K562 (cell line): ENCODE measurements around the gene LRRC8E. TPM values are rescaled to one million over a fixed set of nuclear protein-coding genes. Genes with fewer than 3 reads are reported as not detected.

Experiments used
- DPF2 ChIP-seq: fragments of 450-650 bp; IDR thresholded peaks from 2 replicates; pipeline ENCODE4 v1.6.1; 2016
- E2F3 ChIP-seq: fragments of 250-450 bp; sonication (Bioruptor Pico); IDR thresholded peaks from 2 replicates; pipeline ENCODE4 v1.4.0; 2020; ENCODE audit warnings: mild to moderate bottlenecking
- HDGF ChIP-seq: fragments of 450-650 bp; IDR thresholded peaks from 2 replicates; pipeline ENCODE4 v1.6.1; 2016
- HSF4 ChIP-seq: fragments of 250-450 bp; sonication (Bioruptor Pico); IDR thresholded peaks from 2 replicates; pipeline ENCODE4 v2.1.2; 2022; ENCODE audit warnings: mild to moderate bottlenecking, moderate library complexity, borderline replicate concordance
- NR1H2 ChIP-seq: sonication (generic); formaldehyde crosslinking; IDR thresholded peaks from 2 replicates; pipeline ENCODE4 v1.4.0; 2020; ENCODE audit warnings: mild to moderate bottlenecking, missing genetic modification reagents
- PHB2 ChIP-seq: fragments of 450-650 bp; IDR thresholded peaks from 2 replicates; pipeline ENCODE4 v1.6.1; 2017; ENCODE audit warnings: low read depth
- RAD21 ChIP-seq, 2 experiments: fragments of 250-450 bp in 1 of 2; fragments of 450-650 bp in 1 of 2; sonication (Bioruptor Pico) in 1 of 2; formaldehyde crosslinking in 1 of 2; IDR thresholded peaks in 1 of 2; conservative IDR thresholded peaks in 1 of 2; 2 replicates each; pipeline versions ENCODE4 v1.4.0 to v1.8.0; 2020 to 2022; ENCODE audit warnings: mild to moderate bottlenecking in 2 of 2, moderate library complexity in 1 of 2
- XRCC4 ChIP-seq: IDR thresholded peaks from one replicate; pipeline ENCODE4 v1.6.1; 2011; ENCODE audit not compliant: insufficient read depth, insufficient read length; ENCODE audit errors: extremely low read depth
- ZNF583 ChIP-seq: fragments of 250-450 bp; sonication (Bioruptor Pico); IDR thresholded peaks from 2 replicates; pipeline ENCODE4 v1.4.0; 2020
- ZNF780A ChIP-seq: fragments of 250-450 bp; sonication (Bioruptor Pico); IDR thresholded peaks from 2 replicates; pipeline ENCODE4 v1.5.0; 2021; ENCODE audit warnings: mild to moderate bottlenecking
- ZSCAN29 ChIP-seq: fragments of 450-650 bp; IDR thresholded peaks from 2 replicates; pipeline ENCODE4 v1.6.1; 2017
- ZZZ3 ChIP-seq: fragments of 450-650 bp; IDR thresholded peaks from 2 replicates; pipeline ENCODE4 v1.6.1; 2016; ENCODE audit warnings: antibody characterized with exemption, mild to moderate bottlenecking, moderate library complexity
- polyA plus RNA-seq, 8 experiments: library from polyadenylated mRNA; depleted of rRNA in 4 of 8; stranded (reverse) in 5 of 8; unstranded in 3 of 8; fragments of >200 nt; fragmentation: Nextera tagmentation in 2 of 8; fragmentation: Illumina TruSeq in 1 of 8; extraction: Ambion mirVana in 2 of 8; extraction: Trizol in 1 of 8; gene quantifications; 2 replicates each; pipeline versions ENCODE4 v1.2.1 to v1.2.3, GENCODE V29; 2011 to 2014; ENCODE audit warnings: inconsistent platforms in 1 of 8, missing spikeins in 1 of 8
- total RNA-seq, 7 experiments: library from RNA; depleted of rRNA in 6 of 7; stranded (reverse); fragments of >200 nt in 6 of 7; fragmentation: Illumina TruSeq in 2 of 7; extraction: Trizol in 2 of 7; gene quantifications; 2 replicates each; pipeline versions ENCODE4 v1.2.1 to v1.2.3, GENCODE V29; 2011 to 2021; ENCODE audit warnings: low replicate concordance in 1 of 7
- TF ChIP-seq, protein P1 (sequence below), 2 experiments: fragments of 450-650 bp; conservative IDR thresholded peaks; 2 replicates each; pipeline ENCODE4 v1.6.1; 2017; ENCODE audit warnings: mild to moderate bottlenecking in 2 of 2, moderate library complexity in 2 of 2
- TF ChIP-seq, protein P2 (sequence below): fragments of 250-450 bp; sonication (Bioruptor Pico); IDR thresholded peaks from 2 replicates; pipeline ENCODE4 v1.4.0; 2020; ENCODE audit warnings: borderline replicate concordance
- TF ChIP-seq, protein P3 (sequence below): fragments of 250-450 bp; sonication (Bioruptor Pico); IDR thresholded peaks from 2 replicates; pipeline ENCODE4 v1.8.0; 2021; ENCODE audit warnings: moderate library complexity, mild to moderate bottlenecking, inconsistent platforms
- TF ChIP-seq, protein P4 (sequence below): sonication (generic); formaldehyde crosslinking; IDR thresholded peaks from 2 replicates; pipeline ENCODE4 v1.8.0; 2023; ENCODE audit warnings: missing genetic modification reagents, mild to moderate bottlenecking, borderline replicate concordance

LRRC8E gene
- total and polyA plus RNA-seq, 9 of the 15 experiments (the other 6 are each of a cell fraction or from before 2014, with no cell fraction given): 0.08 to 5.7 (median 3.5) TPM; not detected in 1

DNA sequence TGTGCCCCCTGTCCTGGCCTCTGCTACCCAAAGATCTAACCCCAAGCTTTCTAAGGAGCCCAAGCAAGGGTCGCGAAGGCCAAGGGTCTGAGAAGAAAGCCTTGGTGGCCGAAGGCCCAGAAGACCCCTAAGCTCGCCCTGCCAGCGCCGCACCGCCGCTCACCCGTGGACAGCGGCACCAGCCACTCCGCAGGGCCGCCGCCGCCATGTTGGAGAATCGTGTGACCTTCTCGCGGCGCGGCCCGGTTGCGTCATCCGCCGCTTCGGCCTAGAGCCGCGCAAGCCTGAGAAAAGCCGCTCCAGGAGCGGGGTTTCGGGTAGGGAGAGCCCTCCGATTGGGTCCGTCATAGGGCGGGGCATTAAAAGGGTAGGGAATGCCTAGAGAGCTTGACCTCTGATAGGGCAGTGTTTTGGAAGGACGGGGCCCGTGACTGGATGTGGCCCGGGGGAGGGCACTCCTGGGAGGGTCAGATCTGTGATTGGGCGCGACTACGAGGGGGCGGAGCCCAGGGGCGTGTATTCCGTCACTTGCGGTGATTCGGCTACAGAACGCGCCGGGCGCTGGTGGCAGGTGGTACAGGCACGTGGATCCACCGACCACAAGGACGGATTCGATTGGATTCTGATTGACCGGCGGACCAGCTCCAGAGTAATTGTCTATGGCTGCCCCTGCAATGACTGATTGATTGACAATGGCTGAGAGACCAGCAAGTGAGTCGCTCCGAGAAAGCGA, 55.3 kb downstream of the LRRC8E start, which contains the start of gene TIMM44 (continued):
- TF ChIP-seq E2F3 (CRISPR knock-in tag) (no peak), HSF4 (CRISPR knock-in tag) (no peak), RAD21 (CRISPR knock-in tag; conservative IDR thresholded peaks at IDR 0.05 in 1 of 2, IDR thresholded peaks at IDR 0.05 in 1 of 2) (peak in 1 of 2 experiments; percentile 6; a peak in 1 of 4 replicates), ZZZ3 (no peak), ZNF583 (CRISPR knock-in tag) (peak; percentile 60; the same call in 1 of the 2 replicates), PHB2 (no peak), NR1H2 (no peak), XRCC4 (no peak), HDGF (no peak; the same call in 1 of the 2 replicates), ZSCAN29 (no peak), ZNF780A (CRISPR knock-in tag) (no peak), DPF2 (no peak; the same call in 1 of the 2 replicates)
- TF ChIP-seq, protein P1, sequence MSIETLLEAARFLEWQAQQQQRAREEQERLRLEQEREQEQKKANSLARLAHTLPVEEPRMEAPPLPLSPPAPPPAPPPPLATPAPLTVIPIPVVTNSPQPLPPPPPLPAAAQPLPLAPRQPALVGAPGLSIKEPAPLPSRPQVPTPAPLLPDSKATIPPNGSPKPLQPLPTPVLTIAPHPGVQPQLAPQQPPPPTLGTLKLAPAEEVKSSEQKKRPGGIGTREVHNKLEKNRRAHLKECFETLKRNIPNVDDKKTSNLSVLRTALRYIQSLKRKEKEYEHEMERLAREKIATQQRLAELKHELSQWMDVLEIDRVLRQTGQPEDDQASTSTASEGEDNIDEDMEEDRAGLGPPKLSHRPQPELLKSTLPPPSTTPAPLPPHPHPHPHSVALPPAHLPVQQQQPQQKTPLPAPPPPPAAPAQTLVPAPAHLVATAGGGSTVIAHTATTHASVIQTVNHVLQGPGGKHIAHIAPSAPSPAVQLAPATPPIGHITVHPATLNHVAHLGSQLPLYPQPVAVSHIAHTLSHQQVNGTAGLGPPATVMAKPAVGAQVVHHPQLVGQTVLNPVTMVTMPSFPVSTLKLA (conservative IDR thresholded peaks at IDR 0.05): peak; percentile 98 to 99
- TF ChIP-seq, protein P2, sequence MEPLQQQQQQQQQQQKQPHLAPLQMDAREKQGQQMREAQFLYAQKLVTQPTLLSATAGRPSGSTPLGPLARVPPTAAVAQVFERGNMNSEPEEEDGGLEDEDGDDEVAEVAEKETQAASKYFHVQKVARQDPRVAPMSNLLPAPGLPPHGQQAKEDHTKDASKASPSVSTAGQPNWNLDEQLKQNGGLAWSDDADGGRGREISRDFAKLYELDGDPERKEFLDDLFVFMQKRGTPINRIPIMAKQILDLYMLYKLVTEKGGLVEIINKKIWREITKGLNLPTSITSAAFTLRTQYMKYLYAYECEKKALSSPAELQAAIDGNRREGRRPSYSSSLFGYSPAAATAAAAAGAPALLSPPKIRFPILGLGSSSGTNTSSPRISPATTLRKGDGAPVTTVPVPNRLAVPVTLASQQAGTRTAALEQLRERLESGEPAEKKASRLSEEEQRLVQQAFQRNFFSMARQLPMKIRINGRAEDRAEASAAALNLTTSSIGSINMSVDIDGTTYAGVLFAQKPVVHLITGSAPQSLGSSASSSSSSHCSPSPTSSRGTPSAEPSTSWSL: 0 out of 2 replicates have a peak, but pooled peaks have one; percentile 21
- TF ChIP-seq, protein P3, sequence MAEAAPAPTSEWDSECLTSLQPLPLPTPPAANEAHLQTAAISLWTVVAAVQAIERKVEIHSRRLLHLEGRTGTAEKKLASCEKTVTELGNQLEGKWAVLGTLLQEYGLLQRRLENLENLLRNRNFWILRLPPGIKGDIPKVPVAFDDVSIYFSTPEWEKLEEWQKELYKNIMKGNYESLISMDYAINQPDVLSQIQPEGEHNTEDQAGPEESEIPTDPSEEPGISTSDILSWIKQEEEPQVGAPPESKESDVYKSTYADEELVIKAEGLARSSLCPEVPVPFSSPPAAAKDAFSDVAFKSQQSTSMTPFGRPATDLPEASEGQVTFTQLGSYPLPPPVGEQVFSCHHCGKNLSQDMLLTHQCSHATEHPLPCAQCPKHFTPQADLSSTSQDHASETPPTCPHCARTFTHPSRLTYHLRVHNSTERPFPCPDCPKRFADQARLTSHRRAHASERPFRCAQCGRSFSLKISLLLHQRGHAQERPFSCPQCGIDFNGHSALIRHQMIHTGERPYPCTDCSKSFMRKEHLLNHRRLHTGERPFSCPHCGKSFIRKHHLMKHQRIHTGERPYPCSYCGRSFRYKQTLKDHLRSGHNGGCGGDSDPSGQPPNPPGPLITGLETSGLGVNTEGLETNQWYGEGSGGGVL (CRISPR knock-in tag): no peak
- TF ChIP-seq, protein P4, sequence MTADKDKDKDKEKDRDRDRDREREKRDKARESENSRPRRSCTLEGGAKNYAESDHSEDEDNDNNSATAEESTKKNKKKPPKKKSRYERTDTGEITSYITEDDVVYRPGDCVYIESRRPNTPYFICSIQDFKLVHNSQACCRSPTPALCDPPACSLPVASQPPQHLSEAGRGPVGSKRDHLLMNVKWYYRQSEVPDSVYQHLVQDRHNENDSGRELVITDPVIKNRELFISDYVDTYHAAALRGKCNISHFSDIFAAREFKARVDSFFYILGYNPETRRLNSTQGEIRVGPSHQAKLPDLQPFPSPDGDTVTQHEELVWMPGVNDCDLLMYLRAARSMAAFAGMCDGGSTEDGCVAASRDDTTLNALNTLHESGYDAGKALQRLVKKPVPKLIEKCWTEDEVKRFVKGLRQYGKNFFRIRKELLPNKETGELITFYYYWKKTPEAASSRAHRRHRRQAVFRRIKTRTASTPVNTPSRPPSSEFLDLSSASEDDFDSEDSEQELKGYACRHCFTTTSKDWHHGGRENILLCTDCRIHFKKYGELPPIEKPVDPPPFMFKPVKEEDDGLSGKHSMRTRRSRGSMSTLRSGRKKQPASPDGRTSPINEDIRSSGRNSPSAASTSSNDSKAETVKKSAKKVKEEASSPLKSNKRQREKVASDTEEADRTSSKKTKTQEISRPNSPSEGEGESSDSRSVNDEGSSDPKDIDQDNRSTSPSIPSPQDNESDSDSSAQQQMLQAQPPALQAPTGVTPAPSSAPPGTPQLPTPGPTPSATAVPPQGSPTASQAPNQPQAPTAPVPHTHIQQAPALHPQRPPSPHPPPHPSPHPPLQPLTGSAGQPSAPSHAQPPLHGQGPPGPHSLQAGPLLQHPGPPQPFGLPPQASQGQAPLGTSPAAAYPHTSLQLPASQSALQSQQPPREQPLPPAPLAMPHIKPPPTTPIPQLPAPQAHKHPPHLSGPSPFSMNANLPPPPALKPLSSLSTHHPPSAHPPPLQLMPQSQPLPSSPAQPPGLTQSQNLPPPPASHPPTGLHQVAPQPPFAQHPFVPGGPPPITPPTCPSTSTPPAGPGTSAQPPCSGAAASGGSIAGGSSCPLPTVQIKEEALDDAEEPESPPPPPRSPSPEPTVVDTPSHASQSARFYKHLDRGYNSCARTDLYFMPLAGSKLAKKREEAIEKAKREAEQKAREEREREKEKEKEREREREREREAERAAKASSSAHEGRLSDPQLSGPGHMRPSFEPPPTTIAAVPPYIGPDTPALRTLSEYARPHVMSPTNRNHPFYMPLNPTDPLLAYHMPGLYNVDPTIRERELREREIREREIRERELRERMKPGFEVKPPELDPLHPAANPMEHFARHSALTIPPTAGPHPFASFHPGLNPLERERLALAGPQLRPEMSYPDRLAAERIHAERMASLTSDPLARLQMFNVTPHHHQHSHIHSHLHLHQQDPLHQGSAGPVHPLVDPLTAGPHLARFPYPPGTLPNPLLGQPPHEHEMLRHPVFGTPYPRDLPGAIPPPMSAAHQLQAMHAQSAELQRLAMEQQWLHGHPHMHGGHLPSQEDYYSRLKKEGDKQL: no peak
